ENCODE data around the gene ENTPD7. TPM values are rescaled to one million over a fixed set of nuclear protein-coding genes. Genes with fewer than 3 reads are reported as not detected.

Gene ENTPD7
- total RNA-seq, 1 donor from 2014 or later, result 20.6 TPM

DNA sequence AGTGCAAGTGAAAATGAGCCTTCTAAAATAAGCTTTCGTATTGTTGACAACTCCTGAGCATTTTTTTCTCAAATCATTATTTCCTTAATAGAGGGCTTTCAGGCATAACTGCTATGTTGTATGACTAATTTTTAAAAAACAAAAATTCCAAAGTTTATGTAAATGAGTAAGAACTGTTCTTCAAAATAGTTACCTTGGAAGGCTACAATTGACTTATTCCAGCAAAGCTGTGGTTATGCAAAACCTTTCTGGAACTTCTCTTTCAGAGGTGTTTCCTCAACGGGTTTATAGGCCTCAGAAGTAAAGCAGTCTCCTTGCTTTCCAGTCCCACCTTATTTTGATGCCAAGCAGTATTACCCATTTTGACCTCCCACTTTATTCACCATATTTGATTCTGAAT, 41.6 kb upstream of the ENTPD7 start:
- no peak overlapping the region for H3K27ac Mint-ChIP-seq
- no peak overlapping the region for H3K4me3 Mint-ChIP-seq
- H3K36me3 Mint-ChIP-seq, result no peaks in the 10 kb centered on the region

DNA sequence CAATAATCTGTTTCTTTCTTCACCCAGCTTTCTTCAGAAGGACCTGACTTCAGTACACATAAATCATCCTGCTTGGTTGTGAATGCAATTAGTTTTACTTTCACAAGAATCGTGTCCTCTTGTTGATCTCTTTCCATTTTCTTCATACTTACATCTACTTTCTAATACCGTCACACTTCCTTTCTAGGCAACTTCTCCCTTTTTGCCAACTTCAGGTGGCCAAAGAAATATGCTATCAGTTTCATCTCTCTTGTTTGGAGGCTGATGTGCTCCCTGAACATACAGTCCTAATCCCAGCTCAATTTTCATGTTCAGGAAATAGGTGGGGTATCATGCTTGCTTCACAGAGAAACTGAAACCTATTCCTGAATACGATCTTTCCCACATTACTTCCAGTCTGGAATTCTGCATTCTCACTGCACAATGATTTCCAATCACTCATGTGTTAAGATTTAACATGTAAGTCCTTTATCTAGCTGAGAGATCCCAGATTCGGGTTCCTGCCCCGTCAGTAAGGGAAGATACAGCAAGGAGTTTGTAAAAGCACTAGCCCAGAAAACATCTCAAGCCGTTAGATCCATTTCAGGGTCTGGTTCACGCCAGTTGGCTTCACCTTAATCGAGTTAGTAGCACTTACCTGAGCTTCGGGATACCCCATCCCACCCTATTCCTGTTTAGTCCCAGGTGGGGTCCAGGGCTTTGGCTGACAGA, 40.1 kb upstream of the ENTPD7 start:
- peak overlapping the region; percentile 65 for H3K27ac Mint-ChIP-seq
- no peaks in the 10 kb centered on the region for H3K36me3 Mint-ChIP-seq
- TF ChIP-seq, protein P1, sequence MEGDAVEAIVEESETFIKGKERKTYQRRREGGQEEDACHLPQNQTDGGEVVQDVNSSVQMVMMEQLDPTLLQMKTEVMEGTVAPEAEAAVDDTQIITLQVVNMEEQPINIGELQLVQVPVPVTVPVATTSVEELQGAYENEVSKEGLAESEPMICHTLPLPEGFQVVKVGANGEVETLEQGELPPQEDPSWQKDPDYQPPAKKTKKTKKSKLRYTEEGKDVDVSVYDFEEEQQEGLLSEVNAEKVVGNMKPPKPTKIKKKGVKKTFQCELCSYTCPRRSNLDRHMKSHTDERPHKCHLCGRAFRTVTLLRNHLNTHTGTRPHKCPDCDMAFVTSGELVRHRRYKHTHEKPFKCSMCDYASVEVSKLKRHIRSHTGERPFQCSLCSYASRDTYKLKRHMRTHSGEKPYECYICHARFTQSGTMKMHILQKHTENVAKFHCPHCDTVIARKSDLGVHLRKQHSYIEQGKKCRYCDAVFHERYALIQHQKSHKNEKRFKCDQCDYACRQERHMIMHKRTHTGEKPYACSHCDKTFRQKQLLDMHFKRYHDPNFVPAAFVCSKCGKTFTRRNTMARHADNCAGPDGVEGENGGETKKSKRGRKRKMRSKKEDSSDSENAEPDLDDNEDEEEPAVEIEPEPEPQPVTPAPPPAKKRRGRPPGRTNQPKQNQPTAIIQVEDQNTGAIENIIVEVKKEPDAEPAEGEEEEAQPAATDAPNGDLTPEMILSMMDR (IDR thresholded peaks at IDR 0.05; ENCODE audit: unreplicated experiment), result no peak
- DNase-seq (ENCODE audit: low spot score in 2 of 2, unreplicated experiment in 2 of 2), result no peak
- H3K9me3 Mint-ChIP-seq, result no peaks in the 10 kb centered on the region
- H3K27me3 Mint-ChIP-seq (ENCODE audit: low read depth), result no peaks in the 10 kb centered on the region
- peak overlapping the region; percentile 67 for H3K4me3 Mint-ChIP-seq
- H3K4me1 Mint-ChIP-seq, result peaks cover 30% of the 10 kb centered on the region

More for the DNA sequence above, 41.6 kb upstream of the ENTPD7 start:
- no peaks in the 10 kb centered on the region for H3K9me3 Mint-ChIP-seq
- TF ChIP-seq, protein P1 (IDR thresholded peaks at IDR 0.05; ENCODE audit: unreplicated experiment), result no peak
- DNase-seq (ENCODE audit: low spot score in 2 of 2, unreplicated experiment in 2 of 2), result no peak
- H3K4me1 Mint-ChIP-seq, result peaks cover 30% of the 10 kb centered on the region
- H3K27me3 Mint-ChIP-seq (ENCODE audit: low read depth), result no peaks in the 10 kb centered on the region

DNA sequence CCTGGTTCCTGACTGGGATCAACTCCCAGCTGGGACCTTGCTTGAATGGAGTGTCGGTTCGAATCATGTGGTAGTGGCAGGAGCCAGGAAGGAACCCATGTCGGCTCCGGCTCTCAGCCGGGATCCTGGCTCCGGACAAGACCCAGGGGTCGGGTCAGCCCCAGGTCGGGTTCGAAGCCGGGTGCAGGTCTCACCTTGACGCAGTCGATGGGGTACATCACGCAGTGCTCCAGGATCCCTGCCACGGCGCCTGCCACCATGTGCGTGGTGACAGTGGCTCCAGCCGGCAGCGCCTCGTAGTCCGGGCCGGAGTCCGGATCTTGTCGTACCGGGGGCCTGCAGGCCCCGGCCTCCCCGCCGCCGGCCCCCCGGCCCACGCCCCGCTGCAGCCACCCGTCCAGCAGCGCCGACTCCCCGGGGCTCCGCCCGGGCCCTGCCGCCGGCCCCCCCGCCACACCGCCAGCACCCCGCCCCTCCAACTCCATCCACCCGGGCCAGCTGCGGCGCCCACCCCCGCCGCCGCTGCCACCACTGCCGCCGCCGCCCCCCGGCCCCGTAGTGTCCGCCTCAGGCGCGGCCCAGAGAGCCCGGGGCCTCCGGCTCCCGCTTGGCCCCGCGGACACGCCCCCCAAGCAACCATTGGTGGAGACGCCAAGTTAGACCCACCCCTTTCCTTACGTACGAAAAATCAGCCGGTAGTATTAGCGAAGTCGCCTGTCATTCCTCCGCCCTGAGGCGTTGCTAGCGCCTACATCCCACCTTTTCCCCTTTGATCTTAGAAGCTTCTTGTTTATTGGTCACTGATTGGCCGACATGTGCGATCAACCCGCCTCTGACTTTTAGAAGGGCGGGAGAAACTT, 39.2 kb upstream of the ENTPD7 start, which contains the start of gene SLC25A28:
SLC25A28 (minus strand) TSS at position 589 of the 860 bp plus-strand sequence; CDS start at position 485, 104 bp downstream.
- Mint-ChIP-seq H3K27ac (peak within 1 kb of the TSS; percentile 98), H3K4me1 (peaks cover 30% of the 10 kb centered on the region), H3K36me3 (no peaks in the 10 kb centered on the region), H3K4me3 (peak within 1 kb of the TSS; percentile 87), H3K9me3 (no peaks in the 10 kb centered on the region), H3K27me3 (ENCODE audit: low read depth) (no peaks in the 10 kb centered on the region)
- peak; percentile 88 to 93 for DNase-seq (ENCODE audit: low spot score in 2 of 2, unreplicated experiment in 2 of 2)
- TF ChIP-seq, protein P1 (IDR thresholded peaks at IDR 0.05; ENCODE audit: unreplicated experiment), result no peak

DNA sequence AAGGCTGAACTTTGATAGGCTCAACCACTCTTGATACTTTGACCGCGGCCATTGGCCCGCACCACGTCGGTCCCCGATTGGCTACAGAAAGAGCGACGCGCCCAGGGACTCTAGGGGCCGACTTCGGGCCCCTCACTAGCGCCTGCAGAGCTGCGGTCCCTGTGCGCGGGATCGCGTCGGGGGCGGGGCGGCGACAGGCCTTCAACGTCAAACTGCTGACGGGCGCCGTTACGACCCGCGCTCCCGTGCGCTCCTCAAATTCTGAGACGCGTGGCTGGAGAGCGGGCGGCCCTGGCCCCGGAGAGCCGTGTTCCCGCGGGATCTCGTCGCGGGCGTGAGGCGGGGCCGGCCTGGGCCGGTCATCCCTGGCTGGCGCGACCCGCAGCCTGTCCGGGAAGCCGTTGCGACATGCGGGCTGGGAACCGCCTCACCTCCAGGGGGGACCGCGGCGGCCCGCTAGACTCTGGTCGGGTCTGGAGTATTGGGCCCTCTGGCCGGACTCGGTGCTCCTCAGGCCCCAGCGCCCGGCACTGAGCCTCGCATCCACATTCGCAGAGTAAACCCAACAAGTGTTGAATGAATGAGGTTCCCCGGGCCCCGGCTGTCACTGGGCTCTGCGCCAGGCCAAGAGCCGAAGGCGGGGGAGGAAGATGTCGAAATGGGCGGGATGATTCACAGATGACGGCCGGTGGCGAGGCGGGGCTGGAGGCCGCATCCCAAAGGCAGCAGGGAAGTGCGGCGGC, 38.4 kb upstream of the ENTPD7 start:
- TF ChIP-seq, protein P1 (IDR thresholded peaks at IDR 0.05; ENCODE audit: unreplicated experiment), result no peak
- Mint-ChIP-seq H3K27me3 (ENCODE audit: low read depth) (no peaks in the 10 kb centered on the region), H3K27ac (peak overlapping the region; percentile 98), H3K4me3 (peak overlapping the region; percentile 87), H3K9me3 (no peaks in the 10 kb centered on the region), H3K36me3 (no peaks in the 10 kb centered on the region), H3K4me1 (peaks cover 30% of the 10 kb centered on the region)
- peak; percentile 79 to 91 for DNase-seq (ENCODE audit: low spot score in 2 of 2, unreplicated experiment in 2 of 2)

DNA sequence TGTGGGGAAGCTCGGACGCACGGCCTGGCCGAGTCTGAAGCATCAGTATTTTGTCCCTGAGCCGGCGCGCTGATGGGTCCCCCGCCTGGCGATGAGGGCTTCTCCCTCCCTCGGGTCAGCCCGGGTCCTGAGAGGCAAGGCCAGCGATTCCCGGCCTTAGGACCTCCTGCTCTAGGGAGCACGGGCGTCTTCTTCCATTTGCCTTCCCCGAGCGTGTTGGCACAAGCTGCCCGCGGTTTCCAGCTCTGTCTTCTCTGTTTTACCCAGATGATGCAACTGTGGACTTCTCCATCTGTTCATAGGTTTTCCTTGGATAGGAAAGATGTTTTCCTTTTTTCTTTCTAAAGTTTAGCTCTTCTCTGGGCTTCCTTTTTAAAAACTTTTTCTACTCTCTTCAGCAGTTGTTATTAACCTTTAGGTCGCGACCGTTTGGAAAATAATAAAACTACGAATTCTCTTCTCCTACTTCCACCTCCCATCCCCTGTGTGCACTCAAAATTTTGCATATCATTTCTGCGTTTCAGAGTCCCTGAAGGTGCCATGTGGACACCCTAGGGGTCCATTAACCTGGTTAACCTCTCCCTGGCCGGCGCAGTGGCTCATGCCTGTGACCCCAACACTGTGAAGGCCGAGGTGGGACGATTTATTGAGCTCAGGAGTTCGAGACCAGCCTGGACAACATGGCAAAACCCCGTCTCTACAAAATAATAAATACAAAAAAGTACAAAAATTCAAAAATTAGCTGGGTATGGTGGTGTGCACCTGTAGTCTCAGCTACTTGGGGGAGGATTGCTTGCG, 37.7 kb upstream of the ENTPD7 start:
- no peak for DNase-seq (ENCODE audit: low spot score in 2 of 2, unreplicated experiment in 2 of 2)
- peaks cover 30% of the 10 kb centered on the region for H3K4me1 Mint-ChIP-seq
- H3K27me3 Mint-ChIP-seq (ENCODE audit: low read depth), result no peaks in the 10 kb centered on the region
- TF ChIP-seq, protein P1 (IDR thresholded peaks at IDR 0.05; ENCODE audit: unreplicated experiment), result no peak
- H3K9me3 Mint-ChIP-seq, result no peaks in the 10 kb centered on the region
- H3K27ac Mint-ChIP-seq, result peak overlapping the region; percentile 96
- H3K4me3 Mint-ChIP-seq, result peak overlapping the region; percentile 87
- H3K36me3 Mint-ChIP-seq, result no peaks in the 10 kb centered on the region

All from mesothelial cell of epicardium (in vitro differentiated cells).